PC-3 (cell line): ENCODE data around the gene ARHGEF26.

Experiments used
- CTCF ChIP-seq: fragments of 300-600 bp; sonication (generic); conservative IDR thresholded peaks from 2 replicates; pipeline ENCODE4 v1.5.1; 2017; ENCODE audit warnings: antibody characterized with exemption, low read depth, mild to moderate bottlenecking, low read length
- EZH2 ChIP-seq: fragments of 300-600 bp; sonication (generic); IDR thresholded peaks from one replicate; pipeline ENCODE4 v1.6.1; 2017; ENCODE audit warnings: antibody characterized with exemption, mild to moderate bottlenecking, low read length; ENCODE audit not compliant: unreplicated experiment
- EZH2phosphoT487 ChIP-seq: fragments of 300-600 bp; sonication (generic); IDR thresholded peaks from 2 replicates; pipeline ENCODE4 v1.6.1; 2018; ENCODE audit warnings: mild to moderate bottlenecking, antibody characterized with exemption, low read length, borderline replicate concordance

- TF ChIP-seq CTCF (no peak), EZH2 (no peak), EZH2phosphoT487 (no peak)
Measured at GRCh38 chr3:154122552-154122911, 1.3 kb downstream of the ARHGEF26 start.
